DND-41 (cell line): ENCODE results near the gene KCNAB1.

Experiments used
- ATAC-seq: fragments of 200-7000 bp; cut with Tn5 transposase; 3 replicates; pipeline ENCODE4 v1.9.1; 2021; ENCODE audit warnings: low read depth; ENCODE audit not compliant: insufficient read depth
- DNase-seq: peaks from one replicate; pipeline ENCODE4 v3.0.0-alpha.2; 2020
- H2AFZ ChIP-seq: 2 replicates; pipeline ENCODE4 v1.6.0; 2012; ENCODE audit warnings: low read depth, low read length
- H3K27ac ChIP-seq: 2 replicates; pipeline ENCODE4 v1.5.1; 2012; ENCODE audit warnings: low read length, inconsistent platforms
- H3K27me3 ChIP-seq: fragments of 200-600 bp; sonication (generic); 2 replicates; pipeline ENCODE4 v1.6.0; 2012; ENCODE audit warnings: low read length, mild to moderate bottlenecking, inconsistent platforms; ENCODE audit not compliant: insufficient read depth, poor library complexity
- H3K36me3 ChIP-seq: 2 replicates; pipeline ENCODE4 v1.5.1; 2012; ENCODE audit warnings: low read length, inconsistent platforms; ENCODE audit not compliant: insufficient read depth
- H3K4me1 ChIP-seq: 2 replicates; pipeline ENCODE4 v1.5.1; 2012; ENCODE audit warnings: mild to moderate bottlenecking, low read length; ENCODE audit not compliant: insufficient read depth
- H3K4me2 ChIP-seq: 2 replicates; pipeline ENCODE4 v1.6.0; 2012; ENCODE audit warnings: mild to moderate bottlenecking, moderate library complexity, low read length, inconsistent platforms; ENCODE audit not compliant: insufficient read depth
- H3K4me3 ChIP-seq, 2 experiments: fragments of 200-600 bp in 1 of 2; shearing (Covaris generic) in 1 of 2; 2 replicates each; pipeline ENCODE4 v1.5.1; 2012 to 2016; ENCODE audit warnings: inconsistent platforms in 2 of 2, low read length in 2 of 2, mild to moderate bottlenecking in 2 of 2, low read depth in 1 of 2, moderate library complexity in 1 of 2
- H3K79me2 ChIP-seq: 2 replicates; pipeline ENCODE4 v1.6.0; 2012; ENCODE audit warnings: low read length, inconsistent platforms; ENCODE audit not compliant: insufficient read depth
- H3K9ac ChIP-seq: 2 replicates; pipeline ENCODE4 v1.6.0; 2012; ENCODE audit warnings: low read depth, mild to moderate bottlenecking, inconsistent platforms, low read length, moderate library complexity
- H3K9me3 ChIP-seq: 2 replicates; pipeline ENCODE4 v1.5.1; 2012; ENCODE audit warnings: low read length, moderate library complexity, mild to moderate bottlenecking, inconsistent platforms; ENCODE audit not compliant: insufficient read depth, severe bottlenecking
- H4K20me1 ChIP-seq: 2 replicates; pipeline ENCODE4 v1.6.0; 2012; ENCODE audit warnings: low read length; ENCODE audit not compliant: insufficient read depth
- CTCF ChIP-seq: IDR thresholded peaks from 2 replicates; pipeline ENCODE4 v1.5.1; 2012; ENCODE audit warnings: borderline replicate concordance, low read length, moderate library complexity, mild to moderate bottlenecking; ENCODE audit not compliant: poor library complexity, severe bottlenecking; ENCODE audit errors: extremely low read depth
- EZH2 ChIP-seq: IDR thresholded peaks from 3 replicates; pipeline ENCODE4 v1.6.1; 2012; ENCODE audit warnings: borderline replicate concordance, low read depth, mild to moderate bottlenecking, moderate library complexity, low read length, inconsistent platforms; ENCODE audit not compliant: severe bottlenecking

KCNAB1 gene

GRCh38 chr3:156575641-156576040 lies 455.3 kb downstream of the KCNAB1 start:
- Histone ChIP-seq H3K79me2 (no peaks in the 10 kb centered on the region), H2AFZ (no peak overlapping the region), H3K4me2 (no peak overlapping the region), H3K4me1 (no peaks in the 10 kb centered on the region), H3K27me3 (peaks cover 19% of the 10 kb centered on the region), H3K36me3 (no peaks in the 10 kb centered on the region), H3K9me3 (no peaks in the 10 kb centered on the region), H3K4me3 (no peak overlapping the region), H4K20me1 (no peaks in the 10 kb centered on the region), H3K9ac (no peak overlapping the region), H3K27ac (no peak overlapping the region)
- TF ChIP-seq CTCF (no peak), EZH2 (no peak)
- DNase-seq: no peak
- ATAC-seq: no peak

GRCh38 chr3:156576051-156576450 lies 455.7 kb downstream of the KCNAB1 start:
- Histone ChIP-seq H3K27me3 (peaks cover 15% of the 10 kb centered on the region), H3K27ac (no peak overlapping the region), H3K79me2 (no peaks in the 10 kb centered on the region), H3K36me3 (no peaks in the 10 kb centered on the region), H3K4me3 (no peak overlapping the region), H3K4me1 (no peaks in the 10 kb centered on the region), H3K9ac (no peak overlapping the region), H3K4me2 (no peak overlapping the region), H3K9me3 (no peaks in the 10 kb centered on the region), H2AFZ (no peak overlapping the region), H4K20me1 (no peaks in the 10 kb centered on the region)
- TF ChIP-seq EZH2 (no peak), CTCF (no peak)
- ATAC-seq (no peak), DNase-seq (no peak)

- DNase-seq (no peak), ATAC-seq (no peak)
- Histone ChIP-seq H3K36me3 (no peaks in the 10 kb centered on the region), H4K20me1 (no peaks in the 10 kb centered on the region), H3K9ac (no peak overlapping the region), H3K9me3 (no peaks in the 10 kb centered on the region), H2AFZ (no peak overlapping the region), H3K27ac (no peak overlapping the region), H3K4me1 (no peaks in the 10 kb centered on the region), H3K4me2 (no peak overlapping the region), H3K27me3 (peaks cover 9% of the 10 kb centered on the region), H3K4me3 (no peak overlapping the region), H3K79me2 (no peaks in the 10 kb centered on the region)
- TF ChIP-seq CTCF (no peak), EZH2 (no peak)
Measured at GRCh38 chr3:156576651-156577348, 456.4 kb downstream of the KCNAB1 start.
